HG03108 (cell line): ENCODE results near the gene FAM174B.
"Not testable (repeated sequence)": the region's sequence is repeated elsewhere in the genome, so short reads cannot be mapped to it uniquely, and the experiment has no call there.

ENCODE experiments used
- ATAC-seq: cut with Tn5 transposase; IDR thresholded peaks from one replicate; pipeline ENCODE4 v1.9.1; 2021; ENCODE audit warnings: moderate library complexity; ENCODE audit not compliant: unreplicated experiment

Gene FAM174B

DNA sequence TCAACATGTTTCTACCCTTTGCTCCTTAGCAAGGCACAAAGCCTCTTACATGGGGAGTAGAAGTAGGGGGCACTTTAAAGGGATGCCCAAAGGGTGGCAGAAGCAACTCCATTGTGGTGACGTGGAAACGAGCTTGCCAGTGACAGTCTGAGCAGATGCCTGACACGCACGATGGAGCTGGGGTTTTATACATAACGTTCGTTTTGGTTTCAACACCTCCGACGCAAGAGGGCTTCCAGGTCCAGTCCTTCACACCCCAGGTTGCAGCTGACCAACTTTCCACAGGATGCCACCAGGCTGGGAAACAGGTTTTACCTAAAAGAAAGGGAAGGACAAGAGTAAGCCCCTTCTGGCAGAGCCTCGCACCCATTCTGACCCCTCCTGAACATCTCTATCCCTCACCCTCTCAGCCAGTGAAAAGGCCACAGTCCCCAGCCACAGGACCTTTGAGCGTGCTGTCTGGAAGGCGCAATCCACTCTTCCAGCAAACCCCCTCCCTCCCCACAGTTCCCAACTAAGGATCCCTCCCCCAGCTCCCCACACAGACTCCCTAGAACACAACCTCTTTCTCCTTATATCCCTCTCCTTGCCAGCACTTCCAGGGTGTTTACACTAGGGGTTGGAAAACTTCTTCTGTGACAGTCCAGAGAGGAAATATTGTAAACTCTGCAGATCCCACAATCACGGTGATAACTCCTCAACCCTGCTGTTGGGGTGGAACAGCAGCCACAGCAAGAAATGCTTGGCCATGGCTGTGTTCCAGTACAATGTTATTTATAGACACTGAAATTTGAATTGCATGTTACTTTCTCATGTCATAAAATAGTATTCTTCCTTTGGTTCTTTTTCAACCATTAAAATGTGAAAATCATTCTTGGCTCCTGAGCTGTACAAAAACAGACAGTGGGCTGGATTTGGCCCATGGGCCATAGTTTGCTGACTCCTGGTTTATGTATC lies 36.2 kb downstream of the FAM174B start:
- ATAC-seq: no peak

DNA sequence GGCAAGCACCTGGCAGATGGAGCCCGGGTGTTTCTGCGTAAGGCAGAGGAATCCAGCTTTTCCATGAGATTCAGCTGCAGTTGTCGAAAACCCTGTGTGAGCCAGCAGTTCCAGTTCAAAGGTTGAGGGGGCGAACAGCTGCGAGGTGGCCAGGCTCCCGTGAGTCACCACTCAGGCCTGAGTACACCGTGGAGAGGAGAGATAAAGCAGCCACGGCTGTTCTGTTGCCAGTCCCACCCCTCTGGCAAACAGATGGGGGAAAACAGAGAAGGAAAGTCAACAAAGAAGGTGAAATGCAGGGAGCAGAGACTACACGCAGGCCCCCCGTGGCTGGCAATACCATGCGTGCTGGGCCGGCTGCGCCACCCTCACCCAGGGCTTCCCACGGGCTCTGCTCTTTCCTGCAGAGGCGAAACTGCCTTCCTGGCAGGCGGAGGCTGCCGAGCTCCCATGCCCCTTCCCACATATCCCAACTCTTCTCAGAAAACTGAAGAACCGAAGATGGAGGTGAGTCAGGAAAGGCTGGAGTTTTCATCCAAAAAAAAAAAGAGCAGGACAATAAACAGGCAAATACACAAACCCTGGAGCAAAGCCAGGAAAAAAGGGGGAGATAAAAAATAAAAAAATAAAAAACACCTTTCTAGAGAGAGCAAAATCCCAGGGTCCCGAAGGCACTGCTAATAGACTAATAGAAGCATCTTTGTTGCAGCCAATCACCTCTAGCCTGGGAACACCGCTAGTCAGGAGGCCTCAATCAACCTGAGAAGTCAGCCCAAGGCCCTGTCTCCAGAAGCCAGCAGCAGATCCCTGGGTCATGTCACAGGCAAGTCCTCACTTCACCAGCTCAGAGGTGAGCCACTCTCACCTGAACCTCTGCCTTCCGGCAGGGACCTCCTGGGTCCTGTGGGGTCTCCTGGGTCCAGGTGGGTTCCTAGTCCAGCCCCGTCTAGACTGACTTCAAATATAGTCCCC lies 37.7 kb downstream of the FAM174B start:
- ATAC-seq: no peak

DNA sequence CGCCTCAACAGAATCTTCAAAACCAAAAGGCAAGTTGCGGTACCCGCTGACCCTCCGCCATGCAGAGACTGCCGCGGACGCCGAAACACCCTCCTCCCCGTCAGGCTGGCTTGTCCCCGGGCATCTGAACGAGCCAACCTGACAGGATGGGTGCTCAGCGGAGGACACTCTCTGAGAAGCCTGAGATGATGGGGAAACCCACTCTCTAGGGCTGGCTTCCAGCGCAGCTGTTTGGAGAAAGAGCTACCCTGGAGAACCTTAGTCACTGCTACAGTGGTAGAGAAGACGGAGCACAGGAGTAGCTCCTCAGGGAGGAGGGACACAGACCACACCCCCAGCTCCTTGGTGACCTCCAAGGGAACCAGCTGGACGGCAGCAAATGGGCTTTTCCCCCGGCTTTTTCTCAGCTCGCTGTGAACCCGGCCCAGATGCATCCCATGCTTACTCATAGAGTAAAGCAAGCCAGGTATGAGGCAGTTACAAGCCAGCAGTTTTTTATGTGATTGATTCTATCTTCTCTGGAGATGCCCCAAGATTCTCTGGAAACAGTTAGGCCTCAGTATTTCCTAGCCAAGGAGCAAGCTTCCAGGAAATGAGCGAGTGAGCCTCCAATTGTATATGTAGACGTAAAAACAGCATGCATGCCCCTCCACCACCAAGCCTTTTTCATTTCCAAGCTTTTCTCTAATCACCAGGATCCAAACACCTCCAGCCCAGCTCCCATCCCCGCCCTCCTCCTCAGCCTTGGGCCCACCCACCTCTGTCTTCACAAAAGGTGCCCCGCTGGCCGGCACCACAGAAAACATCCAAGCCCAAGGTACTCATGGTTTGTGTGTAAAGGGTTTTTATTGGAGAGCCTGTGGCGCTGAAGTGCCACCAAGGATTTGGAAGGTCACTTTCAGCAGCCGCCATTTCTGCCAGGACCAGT lies 38.7 kb downstream of the FAM174B start:
- ATAC-seq: no peak

DNA sequence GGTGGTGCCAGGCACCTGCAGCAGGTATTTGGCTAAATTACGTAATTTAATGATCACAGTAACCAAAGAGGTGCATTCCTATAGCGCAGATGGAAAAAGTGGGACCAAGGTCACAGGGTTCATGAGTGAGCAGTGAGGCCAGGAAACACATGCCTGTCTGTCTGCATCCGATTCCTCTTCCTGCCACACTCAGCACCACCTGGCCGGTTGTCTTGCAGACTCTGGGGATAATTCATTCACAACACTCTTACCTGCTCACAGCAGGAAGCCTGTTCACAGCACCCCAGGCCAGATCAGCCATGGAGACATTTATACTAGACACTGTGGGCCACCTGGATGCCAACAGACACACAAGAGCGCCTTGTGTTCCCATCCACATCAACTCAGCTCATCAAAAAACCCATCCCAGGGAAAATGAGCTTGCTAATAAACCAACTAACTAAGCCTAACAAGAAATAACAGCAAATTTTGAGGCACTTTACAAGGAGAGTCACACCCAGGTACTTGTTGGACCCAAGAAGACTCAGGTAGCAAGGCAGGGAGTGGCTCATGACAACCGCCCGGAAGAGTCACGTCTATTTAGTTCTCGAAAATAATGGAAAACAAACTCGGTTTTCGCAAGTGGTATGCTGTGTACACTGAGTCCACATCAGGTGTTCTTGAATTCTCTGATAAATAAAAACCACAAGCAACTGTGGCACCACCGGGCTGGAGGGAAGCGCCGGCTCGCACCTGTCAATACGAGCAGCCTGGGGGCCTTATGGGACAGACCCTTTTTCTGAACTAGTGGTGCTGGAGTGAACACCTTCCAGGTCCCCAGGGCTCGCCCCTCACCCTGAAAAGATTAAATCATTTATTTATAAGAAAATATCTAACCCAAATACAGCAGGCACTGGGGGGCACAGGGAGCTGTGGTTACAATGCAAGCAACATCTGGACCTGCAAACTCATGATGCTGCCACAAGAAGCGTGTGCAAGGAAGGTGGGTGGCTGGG lies 40.5 kb downstream of the FAM174B start:
- ATAC-seq: no peak

GRCh38 chr15:92614301-92614700 lies 41.3 kb downstream of the FAM174B start:
- ATAC-seq: no peak

- ATAC-seq: no peak
These were observed 41.7 kb downstream of the FAM174B start for GRCh38 chr15:92613841-92614240.

DNA sequence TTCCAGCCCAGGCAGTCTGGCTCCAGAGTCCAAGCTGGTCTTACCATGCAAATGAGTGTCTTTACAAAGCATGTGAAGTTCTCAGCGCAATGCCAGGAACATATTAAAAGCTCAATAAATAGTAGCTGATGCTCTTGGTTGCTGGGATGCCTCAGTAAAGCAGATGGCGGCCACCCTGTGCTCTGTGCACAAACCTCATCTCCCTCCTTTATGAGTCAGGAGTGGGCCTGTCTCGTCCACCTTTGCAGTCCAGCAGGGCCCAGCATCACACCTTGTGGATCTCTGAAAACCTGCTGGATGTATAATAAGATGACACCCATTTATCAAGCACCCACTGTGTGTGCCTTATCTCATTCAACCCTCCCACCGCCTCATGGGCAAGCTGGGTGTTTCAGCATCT lies 42.7 kb downstream of the FAM174B start:
- ATAC-seq: no peak

DNA sequence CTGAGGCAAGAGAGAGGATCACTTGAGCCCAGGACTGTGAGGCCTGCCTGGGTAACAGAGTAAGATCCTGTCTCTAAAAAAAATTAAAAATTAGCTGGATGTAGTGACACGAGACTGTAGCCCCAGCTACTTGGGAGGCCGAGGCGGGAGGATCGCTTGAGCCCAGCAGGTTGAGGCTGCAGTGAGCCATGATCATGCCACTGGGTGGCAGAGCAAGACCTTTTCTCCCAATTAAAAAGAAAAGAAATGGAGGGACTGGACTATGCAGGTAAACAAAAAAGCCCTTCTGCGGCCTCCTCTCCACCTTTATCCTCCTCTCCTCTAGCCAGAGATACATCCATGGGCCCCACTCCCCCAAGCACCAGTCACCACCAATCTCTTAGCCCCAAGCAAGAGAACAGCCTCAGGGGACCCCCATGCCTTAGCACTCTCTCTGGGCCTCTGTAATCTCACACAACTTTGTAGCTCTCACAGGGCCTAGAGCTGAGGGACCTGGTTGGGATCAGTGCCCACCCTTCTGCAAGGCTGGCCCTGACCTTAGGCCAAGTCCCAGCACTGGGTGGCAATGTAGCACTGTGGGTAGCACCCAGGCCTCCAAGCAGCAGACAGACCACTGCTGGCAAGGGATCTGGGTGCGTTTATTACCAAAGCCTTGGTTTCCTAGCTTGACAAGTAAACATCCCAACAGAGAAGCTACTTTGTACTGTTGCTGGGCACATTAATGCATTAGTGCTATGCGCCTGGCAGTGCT lies 43.4 kb downstream of the FAM174B start:
- ATAC-seq: no peak

- no peak for ATAC-seq
These were observed 44.4 kb downstream of the FAM174B start for GRCh38 chr15:92611150-92611549.

DNA sequence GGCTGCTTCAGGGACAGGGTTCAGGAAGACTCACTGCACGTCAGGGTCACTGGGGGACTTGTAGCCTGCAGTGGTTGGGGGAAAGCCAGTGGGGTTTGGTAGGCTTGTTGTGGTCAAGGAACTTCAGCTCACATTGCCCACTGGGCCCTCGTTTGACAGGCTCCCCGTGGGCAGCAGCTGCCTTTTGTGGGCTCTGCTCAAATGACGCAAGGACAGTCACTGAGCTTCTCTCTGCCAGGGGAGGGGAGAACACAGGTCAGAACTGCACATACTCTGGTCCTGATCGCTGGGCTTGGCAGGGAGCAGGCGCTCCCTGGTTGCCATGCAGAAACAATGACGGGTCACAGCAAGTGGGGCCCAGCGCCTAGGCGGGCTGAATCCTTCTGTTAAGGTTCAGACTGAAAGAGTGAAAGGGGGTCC lies 45.5 kb downstream of the FAM174B start:
- no peak for ATAC-seq

- ATAC-seq: no peak
These were observed 46.5 kb downstream of the FAM174B start for GRCh38 chr15:92608866-92609700.

DNA sequence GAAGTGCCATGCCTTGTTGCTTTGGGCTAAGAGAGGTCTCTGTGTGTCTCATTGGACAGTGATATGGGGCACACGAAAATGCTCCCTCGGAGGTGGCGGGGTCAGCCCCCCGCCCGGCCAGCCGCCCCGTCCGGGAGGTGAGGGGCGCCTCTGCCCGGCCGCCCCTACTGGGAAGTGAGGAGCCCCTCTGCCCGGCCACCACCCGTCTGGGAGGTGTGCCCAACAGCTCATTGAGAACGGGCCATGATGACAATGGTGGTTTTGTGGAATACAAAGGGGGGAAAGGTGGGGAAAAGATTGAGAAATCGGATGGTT lies 48.8 kb downstream of the FAM174B start:
- ATAC-seq: not testable (repeated sequence)

GRCh38 chr15:92606126-92606835 lies 49.3 kb downstream of the FAM174B start:
- ATAC-seq: no peak

DNA sequence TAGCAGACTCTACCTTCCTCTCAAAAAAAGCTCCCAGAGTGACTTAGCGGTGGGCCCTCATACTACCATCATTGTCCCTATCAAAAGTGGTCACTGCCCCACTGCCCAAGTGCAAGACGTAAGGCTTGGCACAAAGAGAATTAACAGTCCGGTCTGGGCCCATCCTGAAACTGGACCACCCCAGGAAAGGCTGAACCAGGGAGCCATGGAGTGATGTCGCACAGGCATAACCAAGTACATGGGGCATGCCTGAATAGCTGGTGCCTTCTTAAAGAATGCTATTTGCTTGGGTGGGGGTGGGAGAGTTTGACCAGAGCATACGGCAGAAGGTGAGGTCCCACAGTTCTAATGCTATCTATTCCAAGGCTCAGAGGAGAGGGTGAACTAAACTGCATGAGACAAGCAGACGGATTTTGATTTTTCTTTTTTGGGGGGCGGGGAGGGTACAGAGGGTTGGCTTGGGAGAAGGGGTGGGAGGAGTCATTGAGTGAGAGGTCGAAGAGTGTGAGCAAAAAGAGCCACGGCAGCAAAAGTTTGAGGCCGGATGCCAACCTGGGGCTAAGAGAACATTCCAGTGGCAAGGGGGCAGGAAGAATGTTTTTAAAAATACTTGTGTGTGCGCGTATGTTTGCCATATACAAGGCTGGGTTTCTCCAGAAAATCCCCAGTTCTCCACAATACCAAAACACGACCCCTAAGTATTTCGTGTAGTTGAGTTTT lies 50.2 kb downstream of the FAM174B start:
- no peak for ATAC-seq

- ATAC-seq: no peak
These were observed 51.7 kb downstream of the FAM174B start for GRCh38 chr15:92603743-92604470.

DNA sequence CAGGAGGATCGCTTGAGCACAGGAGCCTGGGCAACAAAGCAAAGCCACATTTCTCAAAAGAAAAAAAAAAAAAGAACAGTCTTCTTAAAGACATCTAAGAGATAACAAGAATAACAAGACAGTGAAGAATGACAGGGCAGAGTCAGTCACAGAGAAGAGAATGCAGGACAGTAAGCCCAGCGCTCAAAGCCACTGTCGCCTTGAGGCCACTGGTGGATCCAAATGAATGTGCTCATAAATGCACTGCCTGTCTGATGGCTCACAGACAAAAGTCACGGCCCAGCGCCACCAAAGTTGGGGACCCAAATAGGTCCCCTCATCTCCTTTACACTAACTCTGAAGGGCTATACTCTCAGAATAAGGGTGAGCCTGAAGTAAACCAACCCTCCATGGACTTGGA lies 52.3 kb downstream of the FAM174B start:
- ATAC-seq: no peak
